ENCODE measurements around the gene NHLRC3.

The NHLRC3 gene, protein sequence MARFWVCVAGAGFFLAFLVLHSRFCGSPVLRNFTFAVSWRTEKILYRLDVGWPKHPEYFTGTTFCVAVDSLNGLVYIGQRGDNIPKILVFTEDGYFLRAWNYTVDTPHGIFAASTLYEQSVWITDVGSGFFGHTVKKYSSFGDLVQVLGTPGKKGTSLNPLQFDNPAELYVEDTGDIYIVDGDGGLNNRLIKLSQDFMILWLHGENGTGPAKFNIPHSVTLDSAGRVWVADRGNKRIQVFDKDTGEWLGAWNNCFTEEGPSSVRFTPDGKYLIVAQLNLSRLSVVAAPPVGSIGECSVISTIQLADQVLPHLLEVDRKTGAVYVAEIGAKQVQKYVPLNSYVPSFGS

GRCh38 chr13:39037880-39038568, at the start of gene NHLRC3, which contains the start of gene PROSER1:
NHLRC3 (plus strand) TSS chr13:39038456; CDS start chr13:39038640, 184 bp downstream.
PROSER1 (minus strand) TSS chr13:39038089; CDS start chr13:39037242, 847 bp downstream.
- DNase-seq = peak; percentile 96 to 98

DNA sequence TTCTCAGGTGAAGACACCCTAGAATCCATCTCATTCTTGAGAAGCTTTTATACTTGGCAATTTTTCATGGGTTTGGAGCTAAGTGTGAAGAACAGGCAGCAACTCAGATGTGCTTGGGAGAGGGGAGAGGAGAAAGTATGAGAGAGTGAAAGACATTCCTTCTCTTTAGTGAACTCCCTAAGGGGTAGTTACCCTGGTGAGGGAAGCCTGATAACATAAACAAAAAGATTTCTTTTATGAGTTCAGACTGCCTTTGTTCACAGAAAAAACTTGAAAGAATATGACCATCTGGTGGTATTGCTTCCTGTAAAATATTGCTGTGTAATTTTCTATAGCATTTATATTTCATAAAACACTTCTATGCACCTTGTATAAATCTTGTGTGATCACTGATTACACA, 47.6 kb upstream of the NHLRC3 start, which contains the start of gene STOML3:
TSS of gene STOML3 (minus strand) at position 139 of the 400 bp plus-strand sequence. CDS start at position 29, 110 bp downstream.
- no peak for DNase-seq

DNA sequence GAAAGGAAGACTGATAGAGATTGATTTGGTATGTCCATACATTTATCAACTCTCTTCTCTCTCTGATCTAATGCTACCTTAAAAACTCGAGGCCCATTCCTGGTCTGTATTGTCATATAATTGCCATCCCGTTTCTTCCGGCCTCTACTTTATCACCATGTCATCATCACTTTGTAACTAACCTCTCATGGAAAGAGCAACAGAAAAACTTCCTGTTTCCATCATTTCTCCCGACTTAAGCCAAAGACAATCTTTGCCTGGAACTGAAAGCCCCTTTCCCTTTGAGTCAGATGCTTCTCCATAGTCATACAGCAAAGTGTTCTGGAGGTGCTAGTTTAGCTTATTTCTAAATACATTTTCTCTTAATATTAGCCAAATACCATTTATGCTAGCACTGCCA, 44.9 kb upstream of the NHLRC3 start:
- no peak for DNase-seq

GRCh38 chr13:38998739-38999138, 39.5 kb upstream of the NHLRC3 start:
- no peak for DNase-seq

DNA sequence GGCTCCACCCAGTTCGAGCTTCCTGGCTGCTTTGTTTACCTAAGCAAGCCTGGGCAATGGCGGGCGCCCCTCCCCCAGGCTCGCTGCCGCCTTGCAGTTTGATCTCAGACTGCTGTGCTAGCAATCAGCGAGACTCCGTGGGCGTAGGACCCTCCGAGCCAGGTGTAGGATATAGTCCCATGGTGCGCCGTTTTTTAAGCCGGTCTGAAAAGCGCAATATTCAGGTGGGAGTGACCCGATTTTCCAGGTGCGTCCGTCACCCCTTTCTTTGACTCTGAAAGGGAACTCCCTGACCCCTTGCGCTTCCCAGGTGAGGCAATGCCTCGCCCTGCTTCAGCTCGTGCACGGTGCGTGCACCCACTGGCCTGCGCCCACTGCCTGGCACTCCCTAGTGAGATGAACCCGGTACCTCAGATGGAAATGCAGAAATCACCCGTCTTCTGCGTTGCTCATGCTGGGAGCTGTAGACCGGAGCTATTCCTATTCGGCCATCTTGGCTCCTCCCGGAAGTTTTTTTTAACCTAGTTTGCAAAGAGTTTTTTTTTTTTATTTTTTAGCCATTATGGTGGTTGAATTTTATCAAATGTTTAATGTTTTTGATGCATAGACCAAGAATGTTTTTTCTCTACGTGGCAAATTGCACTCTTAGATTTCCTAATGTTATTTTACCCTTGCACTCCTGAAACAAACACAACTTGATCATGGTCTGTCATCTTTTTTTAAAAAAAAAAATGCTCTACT, 31.7 kb upstream of the NHLRC3 start:
- DNase-seq = peak in 1 of 2 experiments; percentile 20

GRCh38 chr13:39012608-39013007, 25.6 kb upstream of the NHLRC3 start:
- DNase-seq = peak in 1 of 2 experiments; percentile 21

DNA sequence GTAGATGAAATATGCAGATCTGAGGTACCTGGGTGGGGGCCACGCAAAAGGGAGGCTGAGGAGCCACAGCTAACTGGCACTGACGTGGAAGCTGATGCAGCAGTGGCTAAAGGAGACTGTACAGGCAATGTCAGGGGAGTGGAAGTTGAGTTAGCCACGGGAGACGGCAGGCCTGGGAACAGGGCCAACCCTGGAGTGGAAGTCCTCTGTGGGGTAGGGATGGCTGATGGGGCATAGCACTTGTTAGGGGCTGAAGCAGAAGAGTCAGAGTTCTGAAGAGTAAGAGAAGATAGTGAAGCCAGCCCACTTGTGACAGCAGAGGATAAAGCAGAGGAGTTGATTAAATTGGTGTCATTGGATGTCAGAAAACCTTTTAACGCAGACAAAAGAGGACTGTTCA, 24.8 kb upstream of the NHLRC3 start:
- no peak for DNase-seq

DNA sequence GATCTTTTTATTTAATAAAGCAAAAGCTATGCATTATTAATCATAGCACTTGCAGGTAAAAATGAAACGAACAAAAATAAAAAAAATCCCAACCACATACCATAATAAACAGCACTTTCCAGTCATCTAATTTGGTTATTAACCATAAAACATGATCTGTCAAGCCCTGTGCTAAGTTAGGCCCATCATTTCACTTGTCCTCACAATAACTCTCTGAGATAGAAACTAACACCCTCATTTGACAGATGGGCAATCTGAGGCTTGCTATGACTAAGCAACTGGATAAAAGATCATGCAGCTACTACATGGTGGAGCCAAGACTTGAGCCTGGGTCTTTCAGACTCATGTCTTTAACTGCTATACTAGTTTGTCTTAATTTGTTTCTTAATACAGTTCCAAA, 22.2 kb upstream of the NHLRC3 start:
- no peak for DNase-seq

DNA sequence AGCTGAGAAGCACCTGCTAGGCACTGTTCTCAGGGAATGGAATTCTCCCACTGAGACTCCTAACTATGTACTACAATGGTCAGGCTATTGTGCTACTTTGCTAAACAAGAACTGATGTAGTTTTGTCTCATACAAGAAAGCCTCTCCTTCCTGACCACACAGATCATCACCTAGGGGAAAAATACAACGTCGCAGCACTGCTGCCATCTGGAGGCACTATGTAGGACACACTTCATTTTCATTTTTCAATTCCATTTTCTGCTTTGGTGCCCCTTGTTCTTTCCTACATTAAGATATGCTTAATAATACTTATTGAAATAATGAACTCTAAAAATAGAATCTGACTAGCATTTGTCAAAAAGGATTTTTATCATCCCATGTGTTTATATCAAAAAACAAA, 21.5 kb upstream of the NHLRC3 start:
- DNase-seq = peak; percentile 42 to 64

- no peak for DNase-seq
These were observed 17.3 kb upstream of the NHLRC3 start for GRCh38 chr13:39020853-39021462.

GRCh38 chr13:39023316-39023715, 14.9 kb upstream of the NHLRC3 start:
- no peak for DNase-seq

DNA sequence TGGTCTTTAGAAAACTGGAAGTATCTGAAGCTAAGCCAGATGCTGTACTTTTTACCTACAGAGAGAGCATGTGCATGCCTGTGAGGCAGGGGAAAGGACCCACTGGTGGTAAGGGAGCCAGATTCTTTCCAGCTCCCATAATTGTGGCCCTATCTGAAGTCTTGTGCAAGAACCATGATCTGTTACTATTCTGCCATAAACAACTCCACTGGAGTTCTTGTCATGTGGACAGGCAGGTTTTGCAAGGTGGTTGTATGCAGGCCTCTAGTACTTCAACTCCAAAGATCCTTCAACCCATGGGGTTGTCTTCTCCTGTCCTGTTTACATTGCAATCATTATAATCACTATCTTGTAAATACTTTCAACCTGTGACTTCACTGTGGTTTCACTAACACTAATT, 14.5 kb upstream of the NHLRC3 start:
- no peak for DNase-seq

DNA sequence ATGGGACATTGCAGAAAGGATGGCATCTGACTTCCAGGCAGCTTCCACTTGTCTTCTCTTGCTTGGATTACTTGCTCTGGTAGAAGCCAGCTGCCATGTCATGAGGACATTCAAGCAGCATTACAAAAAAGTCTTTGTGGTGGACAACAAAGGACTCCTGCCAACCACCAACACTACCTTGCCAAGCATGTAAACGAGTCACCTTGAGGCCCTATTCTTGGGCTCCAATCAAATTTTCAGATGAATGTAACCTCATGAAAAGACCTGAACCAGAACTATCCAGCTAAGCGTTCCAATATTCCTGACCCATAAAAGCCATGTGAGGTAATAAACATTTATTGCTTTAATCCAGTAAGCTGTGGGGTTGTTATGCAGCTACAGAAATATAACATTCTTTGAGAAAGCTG, 12.8 kb upstream of the NHLRC3 start:
- no peak for DNase-seq

DNA sequence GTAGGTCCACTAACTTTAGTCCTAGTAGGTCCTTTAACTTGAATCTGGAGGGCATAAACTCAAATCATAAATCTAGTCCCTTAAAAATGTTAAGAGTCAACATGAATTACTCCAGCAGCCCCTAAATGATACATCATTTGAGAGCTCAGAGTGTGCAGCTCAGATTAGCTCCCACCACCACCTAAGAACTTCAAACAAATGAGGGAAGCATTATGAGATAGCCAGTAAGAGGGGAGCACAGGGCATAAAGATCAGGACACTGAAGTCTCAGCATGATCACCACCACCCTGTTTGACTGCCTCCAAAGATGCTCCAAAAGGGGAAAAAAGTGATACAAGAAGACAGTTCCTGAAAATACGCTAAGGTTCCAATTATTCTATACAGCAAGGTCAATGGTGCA, 6.1 kb upstream of the NHLRC3 start:
- no peak for DNase-seq

- DNase-seq = peak in 1 of 2 experiments; percentile 36
These were observed 4.2 kb upstream of the NHLRC3 start for GRCh38 chr13:39034085-39034484.

DNA sequence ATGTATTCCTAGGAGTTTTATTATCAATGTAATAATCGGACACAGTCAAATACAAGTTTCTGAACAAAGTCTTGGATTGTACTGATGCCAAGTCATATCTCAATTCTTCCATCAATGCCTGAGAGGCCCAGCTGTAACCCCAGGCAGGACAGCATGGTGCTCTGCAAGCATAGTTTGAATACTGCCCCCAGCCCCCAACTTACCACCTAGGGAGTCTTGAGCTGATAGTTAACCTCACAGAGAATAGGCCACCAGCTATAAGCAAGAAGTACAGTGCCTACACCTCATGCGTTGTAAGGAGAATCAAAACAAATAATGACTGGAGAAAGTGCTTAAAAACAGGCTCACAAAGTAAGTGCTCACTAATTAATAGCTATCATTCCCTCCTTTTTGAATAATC, 3.1 kb upstream of the NHLRC3 start:
- peak in 1 of 2 experiments; percentile 42 for DNase-seq

GRCh38 chr13:39035799-39036198, 2.5 kb upstream of the NHLRC3 start:
- DNase-seq = no peak

GRCh38 chr13:39036212-39036611, 2.0 kb upstream of the NHLRC3 start:
- DNase-seq = peak in 1 of 2 experiments; percentile 59

GRCh38 chr13:39037410-39037879, 811 bp upstream of the NHLRC3 start:
- peak in 1 of 2 experiments; percentile 96 for DNase-seq

DNA sequence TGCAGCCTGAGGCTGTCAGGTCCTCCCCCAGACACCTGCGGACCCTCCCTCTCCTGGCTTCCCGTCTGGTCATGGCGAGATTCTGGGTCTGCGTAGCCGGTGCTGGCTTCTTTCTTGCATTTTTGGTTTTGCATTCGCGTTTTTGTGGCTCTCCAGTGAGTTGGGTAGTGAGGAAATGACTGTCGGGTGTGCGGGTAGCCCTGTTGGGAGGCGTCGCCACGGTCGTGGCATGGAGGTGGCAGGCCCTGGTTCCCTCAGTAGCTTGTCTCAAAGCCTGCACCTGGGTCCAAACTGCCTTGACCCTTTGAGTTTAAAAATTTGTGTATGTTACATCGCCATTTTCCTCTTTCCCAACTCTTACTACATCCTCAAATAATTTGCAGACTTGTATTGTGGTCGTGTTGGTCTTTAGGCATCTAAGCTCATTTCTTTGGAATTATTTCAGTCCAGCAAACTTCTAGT, 344 bp downstream of the NHLRC3 start:
- DNase-seq = peak; percentile 74 to 82

GRCh38 chr13:39039041-39039440, 785 bp downstream of the NHLRC3 start:
- peak in 1 of 2 experiments; percentile 31 for DNase-seq

DNA sequence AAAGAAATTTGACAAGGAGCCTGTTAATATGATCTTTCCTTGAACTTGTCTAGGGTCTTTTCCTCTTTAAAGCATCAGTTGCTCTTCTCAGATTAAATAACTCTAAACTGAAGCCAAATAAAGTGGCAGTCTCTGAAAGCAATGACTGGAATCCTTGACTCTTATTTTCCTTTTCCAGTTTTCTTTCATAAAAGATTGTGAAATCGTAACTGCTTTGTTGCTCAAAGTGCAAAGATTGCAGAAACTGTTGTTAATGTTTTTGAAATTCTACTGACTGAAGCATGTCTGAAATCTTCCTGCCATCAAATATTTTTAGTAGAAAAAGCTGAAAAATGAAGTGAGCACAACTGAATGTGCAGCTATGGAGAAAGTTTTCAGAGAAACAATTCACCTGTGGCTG, 1.9 kb downstream of the NHLRC3 start:
- no peak for DNase-seq

DNA sequence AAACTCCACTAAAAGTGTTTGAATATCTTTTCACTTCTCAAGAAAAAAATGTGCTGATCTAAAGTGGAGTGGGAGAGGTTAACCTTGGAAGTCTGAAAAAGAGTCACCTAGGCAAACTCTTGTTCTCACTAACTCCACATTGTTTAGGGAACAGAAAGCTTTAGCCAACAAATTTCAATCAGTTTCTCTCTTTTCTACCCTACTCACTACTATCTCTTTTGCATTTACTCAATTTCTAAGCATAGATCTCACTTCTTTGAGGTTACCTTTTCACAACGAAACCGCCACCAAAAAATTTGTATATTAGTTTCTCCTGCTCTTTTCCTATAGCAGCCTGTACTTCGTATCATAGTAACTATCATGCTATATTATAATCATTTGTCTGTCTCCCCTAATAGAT, 6.3 kb downstream of the NHLRC3 start:
- no peak for DNase-seq

Data from NCI-H526 (cell line).